ENCODE data around the gene SEZ6L. TPM values are rescaled to one million over a fixed set of nuclear protein-coding genes. Genes with fewer than 3 reads are reported as not detected.

The SEZ6L gene
- total RNA-seq, 1 donor from 2014 or later: 0.05 TPM

DNA sequence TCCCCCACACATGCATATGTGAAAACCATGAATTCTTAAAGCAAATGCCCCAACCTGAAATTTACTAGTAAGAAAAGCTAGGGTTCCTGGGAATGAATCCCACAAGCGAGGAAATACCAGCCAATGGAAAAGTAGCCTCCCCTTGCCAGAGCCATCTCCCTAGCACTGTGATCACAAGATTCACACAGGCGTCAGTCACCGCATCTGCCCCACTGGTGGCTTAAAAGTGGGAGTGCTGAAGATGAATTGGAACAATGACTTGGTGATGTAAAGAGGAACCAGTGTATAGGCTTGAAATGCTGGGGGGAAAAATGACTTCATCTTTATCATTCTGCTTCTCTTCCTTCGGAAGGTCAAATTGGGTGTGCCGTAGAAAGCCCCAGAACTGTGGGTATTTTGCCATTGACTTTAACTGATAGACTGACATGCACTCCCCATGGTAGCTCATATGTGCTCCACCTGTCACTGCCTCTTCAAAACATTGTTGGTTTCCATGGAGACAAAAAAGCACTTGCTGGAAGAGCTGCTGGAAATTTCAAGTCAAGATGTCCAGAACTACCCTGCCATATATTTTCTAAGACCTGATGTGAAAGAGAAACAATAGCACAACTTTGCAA, 240.6 kb downstream of the SEZ6L start:
- H3K4me3 Mint-ChIP-seq (ENCODE audit: unreplicated experiment): no peak overlapping the region
- TF ChIP-seq, protein P1, sequence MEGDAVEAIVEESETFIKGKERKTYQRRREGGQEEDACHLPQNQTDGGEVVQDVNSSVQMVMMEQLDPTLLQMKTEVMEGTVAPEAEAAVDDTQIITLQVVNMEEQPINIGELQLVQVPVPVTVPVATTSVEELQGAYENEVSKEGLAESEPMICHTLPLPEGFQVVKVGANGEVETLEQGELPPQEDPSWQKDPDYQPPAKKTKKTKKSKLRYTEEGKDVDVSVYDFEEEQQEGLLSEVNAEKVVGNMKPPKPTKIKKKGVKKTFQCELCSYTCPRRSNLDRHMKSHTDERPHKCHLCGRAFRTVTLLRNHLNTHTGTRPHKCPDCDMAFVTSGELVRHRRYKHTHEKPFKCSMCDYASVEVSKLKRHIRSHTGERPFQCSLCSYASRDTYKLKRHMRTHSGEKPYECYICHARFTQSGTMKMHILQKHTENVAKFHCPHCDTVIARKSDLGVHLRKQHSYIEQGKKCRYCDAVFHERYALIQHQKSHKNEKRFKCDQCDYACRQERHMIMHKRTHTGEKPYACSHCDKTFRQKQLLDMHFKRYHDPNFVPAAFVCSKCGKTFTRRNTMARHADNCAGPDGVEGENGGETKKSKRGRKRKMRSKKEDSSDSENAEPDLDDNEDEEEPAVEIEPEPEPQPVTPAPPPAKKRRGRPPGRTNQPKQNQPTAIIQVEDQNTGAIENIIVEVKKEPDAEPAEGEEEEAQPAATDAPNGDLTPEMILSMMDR (IDR thresholded peaks at IDR 0.05): no peak
- DNase-seq (ENCODE audit: low spot score): no peak

DNA sequence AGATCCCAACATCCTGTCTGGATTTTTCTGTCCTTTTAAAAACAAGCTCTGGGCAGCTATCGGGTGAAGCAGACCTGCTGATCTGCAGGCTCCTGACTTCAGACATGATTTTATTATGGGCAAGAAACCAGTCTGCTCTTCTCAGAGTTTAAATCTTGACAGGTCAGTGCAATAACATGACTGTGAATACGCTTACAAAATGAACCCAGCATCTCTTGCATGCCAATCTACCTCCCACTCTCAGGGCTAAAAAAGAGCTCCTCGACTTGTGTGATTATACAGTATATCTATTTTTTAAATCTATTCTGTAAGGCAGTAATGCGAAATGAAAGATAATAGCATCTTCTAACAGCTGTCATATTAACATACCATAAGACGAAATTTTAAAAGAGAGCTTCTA, 241.1 kb downstream of the SEZ6L start:
- no peaks in the 10 kb centered on the region for H3K9me3 Mint-ChIP-seq (ENCODE audit: low read depth)
- TF ChIP-seq, protein P1 (IDR thresholded peaks at IDR 0.05): no peak
- peaks cover 16% of the 10 kb centered on the region for H3K4me1 Mint-ChIP-seq (ENCODE audit: low read depth)
- no peaks in the 10 kb centered on the region for H3K36me3 Mint-ChIP-seq (ENCODE audit: low read depth)
- H3K27ac Mint-ChIP-seq (ENCODE audit: unreplicated experiment): peak overlapping the region; percentile 60
- H3K27me3 Mint-ChIP-seq (ENCODE audit: low read depth): no peaks in the 10 kb centered on the region
- no peak overlapping the region for H3K4me3 Mint-ChIP-seq (ENCODE audit: unreplicated experiment)
- no peak for DNase-seq (ENCODE audit: low spot score)

More for the DNA sequence above, 240.6 kb downstream of the SEZ6L start:
- Mint-ChIP-seq H3K4me1 (ENCODE audit: low read depth) (peaks cover 20% of the 10 kb centered on the region), H3K27me3 (ENCODE audit: low read depth) (no peaks in the 10 kb centered on the region), H3K27ac (ENCODE audit: unreplicated experiment) (peak overlapping the region; percentile 60), H3K9me3 (ENCODE audit: low read depth) (no peaks in the 10 kb centered on the region), H3K36me3 (ENCODE audit: low read depth) (no peaks in the 10 kb centered on the region)

DNA sequence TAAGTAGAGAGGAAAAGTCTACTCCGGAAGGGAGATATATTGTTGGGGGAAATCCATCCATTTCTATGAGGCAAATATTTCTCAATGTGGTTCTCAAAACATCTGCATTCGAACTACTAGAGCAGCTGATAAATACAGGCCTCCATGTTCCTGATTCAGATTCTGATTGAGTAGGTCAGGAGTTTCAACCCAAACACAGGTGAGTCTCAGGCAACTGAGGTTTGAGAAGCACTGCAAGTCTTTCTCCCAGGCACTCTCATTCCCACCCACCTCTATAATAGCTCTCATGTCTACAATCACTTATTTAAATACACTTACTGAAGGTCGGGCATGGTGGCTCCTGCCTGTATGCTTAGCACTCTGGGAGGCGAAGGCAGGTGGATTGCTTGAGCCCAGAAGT, 245.1 kb downstream of the SEZ6L start:
- Mint-ChIP-seq H3K27ac (ENCODE audit: unreplicated experiment) (no peak overlapping the region), H3K4me3 (ENCODE audit: unreplicated experiment) (no peak overlapping the region), H3K27me3 (ENCODE audit: low read depth) (no peaks in the 10 kb centered on the region), H3K9me3 (ENCODE audit: low read depth) (no peaks in the 10 kb centered on the region), H3K4me1 (ENCODE audit: low read depth) (peaks cover 38% of the 10 kb centered on the region), H3K36me3 (ENCODE audit: low read depth) (no peaks in the 10 kb centered on the region)
- DNase-seq (ENCODE audit: low spot score): no peak
- TF ChIP-seq, protein P1 (IDR thresholded peaks at IDR 0.05): no peak

DNA sequence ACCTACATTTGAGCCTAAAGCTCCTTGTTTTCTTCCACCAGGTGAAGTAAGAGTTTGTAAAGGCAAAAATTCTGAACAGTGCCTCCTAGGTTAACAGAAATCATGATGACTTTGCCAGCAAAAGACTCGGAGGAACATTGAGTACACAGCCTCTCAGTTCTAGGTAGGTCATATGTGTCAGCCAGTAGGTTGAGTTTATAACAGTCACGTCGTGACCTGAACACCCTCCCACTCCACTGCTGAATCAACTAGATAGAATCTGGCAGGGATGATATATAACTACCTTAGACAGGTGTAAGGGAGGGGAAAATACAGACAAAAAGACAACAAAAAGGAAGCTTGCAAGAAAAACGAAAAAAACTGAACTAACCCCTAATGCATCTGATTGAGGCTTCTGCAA, 247.0 kb downstream of the SEZ6L start:
- TF ChIP-seq, protein P1 (IDR thresholded peaks at IDR 0.05): no peak
- no peak for DNase-seq (ENCODE audit: low spot score)
- Mint-ChIP-seq H3K9me3 (ENCODE audit: low read depth) (no peaks in the 10 kb centered on the region), H3K36me3 (ENCODE audit: low read depth) (no peaks in the 10 kb centered on the region), H3K4me3 (ENCODE audit: unreplicated experiment) (no peak overlapping the region), H3K4me1 (ENCODE audit: low read depth) (peaks cover 29% of the 10 kb centered on the region), H3K27ac (ENCODE audit: unreplicated experiment) (no peak overlapping the region), H3K27me3 (ENCODE audit: low read depth) (no peaks in the 10 kb centered on the region)

DNA sequence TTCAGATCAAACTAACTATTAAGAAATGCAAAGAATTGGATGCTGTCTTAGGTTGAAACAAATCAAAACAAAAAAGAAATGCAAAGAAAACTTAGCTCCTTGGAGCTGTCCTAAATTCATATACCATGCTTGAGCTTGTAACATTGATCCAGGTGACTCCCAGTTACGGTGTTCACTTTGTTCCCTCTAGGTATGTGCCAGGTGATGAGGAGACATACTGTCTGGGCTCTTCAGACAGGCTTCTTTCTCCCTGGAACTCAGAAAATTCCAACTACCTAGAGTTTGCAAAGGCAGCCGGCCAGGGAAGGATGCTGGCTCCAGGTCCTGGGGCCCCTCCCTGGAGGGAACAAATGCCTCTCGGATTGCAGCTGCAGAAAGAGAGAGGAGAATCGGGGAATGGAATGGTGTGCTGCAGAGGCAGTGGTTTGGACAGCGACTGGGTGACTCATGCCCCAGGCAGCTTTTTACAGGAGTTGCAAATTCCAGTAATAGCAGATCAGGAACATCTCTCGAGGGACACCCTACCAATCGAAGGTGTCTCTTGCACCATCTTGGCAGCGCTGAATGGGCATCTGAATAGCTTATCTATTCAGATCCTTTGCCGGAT, 247.5 kb downstream of the SEZ6L start:
- Mint-ChIP-seq H3K9me3 (ENCODE audit: low read depth) (no peaks in the 10 kb centered on the region), H3K36me3 (ENCODE audit: low read depth) (peaks cover under 1% of the 10 kb centered on the region), H3K4me3 (ENCODE audit: unreplicated experiment) (no peak overlapping the region), H3K4me1 (ENCODE audit: low read depth) (peaks cover 29% of the 10 kb centered on the region), H3K27me3 (ENCODE audit: low read depth) (no peaks in the 10 kb centered on the region), H3K27ac (ENCODE audit: unreplicated experiment) (peak overlapping the region; percentile 81)
- TF ChIP-seq, protein P1 (IDR thresholded peaks at IDR 0.05): no peak
- DNase-seq (ENCODE audit: low spot score): no peak
